ENCODE results near the gene GABRB2. TPM values are rescaled to one million over a fixed set of nuclear protein-coding genes. Genes with fewer than 3 reads are reported as not detected.

The GABRB2 gene
- total and polyA plus RNA-seq, 2 of the 13 experiments (the other 11 are each of a cell fraction or from before 2014, with no cell fraction given), result 0.01 TPM; not detected in 1

DNA sequence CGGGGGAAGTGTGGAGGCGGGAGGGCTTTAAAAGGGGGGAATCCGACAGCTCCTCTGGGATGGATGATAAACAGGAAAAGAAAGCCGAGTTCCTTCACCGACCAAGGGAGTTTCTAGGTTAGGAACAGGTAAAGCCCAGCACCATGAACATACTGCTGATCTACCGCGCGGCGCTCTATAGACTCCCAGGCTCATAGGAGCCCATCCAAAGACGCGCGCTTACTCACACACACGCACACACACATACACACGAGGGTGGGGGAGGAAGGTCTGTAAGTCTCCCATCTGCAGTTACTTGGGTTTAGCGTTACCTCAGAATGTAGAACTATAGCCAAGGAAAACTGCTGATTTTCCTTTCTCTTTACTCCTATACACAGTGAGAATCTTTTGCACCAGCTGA lies 2.6 kb upstream of the GABRB2 start (continued):
- TF ChIP-seq ZNF263 (CRISPR knock-in tag; IDR thresholded peaks at IDR 0.05) (no peak), ELF1 (CRISPR knock-in tag; IDR thresholded peaks at IDR 0.05) (no peak), ZNF790 (CRISPR knock-in tag; IDR thresholded peaks at IDR 0.05; ENCODE audit: borderline replicate concordance) (no peak), GLI4 (CRISPR knock-in tag; IDR thresholded peaks at IDR 0.05; ENCODE audit: borderline replicate concordance) (no peak), ZNF205 (CRISPR knock-in tag; IDR thresholded peaks at IDR 0.05) (no peak), HDAC1 (CRISPR knock-in tag; IDR thresholded peaks at IDR 0.05) (no peak), RFXAP (CRISPR knock-in tag; IDR thresholded peaks at IDR 0.05; ENCODE audit: borderline replicate concordance) (no peak), ZNF10 (CRISPR knock-in tag; IDR thresholded peaks at IDR 0.05; ENCODE audit: borderline replicate concordance, low read depth) (no peak), KLF9 (CRISPR knock-in tag; IDR thresholded peaks at IDR 0.05; ENCODE audit: low read depth) (no peak)

DNA sequence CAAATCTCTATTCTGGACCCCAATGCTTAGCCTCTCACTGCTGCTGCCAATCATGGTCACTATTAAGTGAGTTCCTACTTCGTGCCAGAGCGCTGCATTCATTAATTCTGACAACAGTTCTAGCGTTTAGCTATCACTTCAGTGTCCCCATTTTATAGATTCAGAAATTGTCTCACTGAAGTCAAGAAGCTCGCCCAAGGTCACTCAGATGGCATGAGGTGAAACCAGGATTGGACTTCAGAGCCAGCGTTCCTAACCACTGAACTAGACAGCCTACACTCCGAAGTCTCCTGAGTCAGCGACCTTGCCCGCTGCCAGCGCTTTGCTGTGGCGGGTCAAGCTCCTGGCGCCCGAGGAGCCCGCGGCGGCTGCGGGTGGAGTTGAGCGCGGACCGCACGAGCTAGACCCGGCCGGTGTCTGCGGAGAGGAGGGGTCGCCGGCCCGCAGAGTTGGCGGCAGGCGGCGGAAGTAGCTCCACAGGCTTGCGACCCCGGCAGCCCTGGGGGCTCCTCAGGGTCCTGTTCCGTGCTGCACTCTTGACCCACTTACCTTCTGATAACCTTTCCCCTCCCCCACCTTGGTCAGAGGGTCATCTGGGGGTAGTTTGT lies 2.1 kb upstream of the GABRB2 start:
- Histone ChIP-seq H3K9ac (ENCODE audit: insufficient read depth, low read depth, low read length) (no peak overlapping the region), H3K4me2 (ENCODE audit: low read depth, low read length) (no peak overlapping the region), H4K20me1 (ENCODE audit: insufficient read depth, low read length) (no peaks in the 10 kb centered on the region), H3K27ac (ENCODE audit: extremely low read length, insufficient read depth, low read length) (no peak overlapping the region), H3K4me1 (ENCODE audit: insufficient read depth, low read length) (no peaks in the 10 kb centered on the region), H3K79me2 (ENCODE audit: insufficient read depth, low read length) (no peaks in the 10 kb centered on the region), H3K27me3 (ENCODE audit: control insufficient read depth in 1 of 2, insufficient read depth in 2 of 2, low read length in 2 of 2) (peaks cover 0 to 27% of the 10 kb centered on the region in 2 experiments; a peak in 3 of 5 replicates), H3K4me3 (replicated peaks in 1 of 3; ENCODE audit: insufficient read depth in 1 of 3, low read depth in 2 of 3, low read length in 3 of 3) (no peak overlapping the region), H3K36me3 (replicated peaks in 1 of 2; ENCODE audit: control insufficient read depth in 1 of 2, insufficient read depth in 2 of 2, low read length in 2 of 2) (no peaks in the 10 kb centered on the region), H2AFZ (ENCODE audit: low read length) (no peak overlapping the region), H3K9me3 (ENCODE audit: low read length) (no peaks in the 10 kb centered on the region)
- no peak for FAIRE-seq
- in situ Hi-C loops (cut with HindIII; ENCODE audit: extremely low pct_ligation_motif_present, low pct_unique_long_range_greater_than_20kb) (loop anchor here (25.0 kb wide), 1 partner anchor 1864 kb away; no protein-coding TSS in a partner anchor), intact Hi-C loops (cut with micrococcal nuclease; ENCODE audit: unreplicated experiment) (loop anchor here (10.0 kb wide), 1 partner anchor 376 kb away; no protein-coding TSS in a partner anchor)
- no peak for DNase-seq (ENCODE audit: low spot score)
- no TSS peak for BruUV-seq (replicated peaks)
- TF ChIP-seq RBM39 (IDR thresholded peaks at IDR 0.05; ENCODE audit: low read depth, low read length, poor library complexity, severe bottlenecking) (no peak), MIER3 (CRISPR knock-in tag; IDR thresholded peaks at IDR 0.05; ENCODE audit: borderline replicate concordance) (no peak), ETV5 (CRISPR knock-in tag; IDR thresholded peaks at IDR 0.05; ENCODE audit: borderline replicate concordance) (no peak), MZF1 (CRISPR knock-in tag; IDR thresholded peaks at IDR 0.05; ENCODE audit: borderline replicate concordance) (no peak)
- TF ChIP-seq, protein P1, sequence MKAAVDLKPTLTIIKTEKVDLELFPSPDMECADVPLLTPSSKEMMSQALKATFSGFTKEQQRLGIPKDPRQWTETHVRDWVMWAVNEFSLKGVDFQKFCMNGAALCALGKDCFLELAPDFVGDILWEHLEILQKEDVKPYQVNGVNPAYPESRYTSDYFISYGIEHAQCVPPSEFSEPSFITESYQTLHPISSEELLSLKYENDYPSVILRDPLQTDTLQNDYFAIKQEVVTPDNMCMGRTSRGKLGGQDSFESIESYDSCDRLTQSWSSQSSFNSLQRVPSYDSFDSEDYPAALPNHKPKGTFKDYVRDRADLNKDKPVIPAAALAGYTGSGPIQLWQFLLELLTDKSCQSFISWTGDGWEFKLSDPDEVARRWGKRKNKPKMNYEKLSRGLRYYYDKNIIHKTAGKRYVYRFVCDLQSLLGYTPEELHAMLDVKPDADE (CRISPR knock-in tag; IDR thresholded peaks at IDR 0.05), result no peak
- TF ChIP-seq, protein P2, sequence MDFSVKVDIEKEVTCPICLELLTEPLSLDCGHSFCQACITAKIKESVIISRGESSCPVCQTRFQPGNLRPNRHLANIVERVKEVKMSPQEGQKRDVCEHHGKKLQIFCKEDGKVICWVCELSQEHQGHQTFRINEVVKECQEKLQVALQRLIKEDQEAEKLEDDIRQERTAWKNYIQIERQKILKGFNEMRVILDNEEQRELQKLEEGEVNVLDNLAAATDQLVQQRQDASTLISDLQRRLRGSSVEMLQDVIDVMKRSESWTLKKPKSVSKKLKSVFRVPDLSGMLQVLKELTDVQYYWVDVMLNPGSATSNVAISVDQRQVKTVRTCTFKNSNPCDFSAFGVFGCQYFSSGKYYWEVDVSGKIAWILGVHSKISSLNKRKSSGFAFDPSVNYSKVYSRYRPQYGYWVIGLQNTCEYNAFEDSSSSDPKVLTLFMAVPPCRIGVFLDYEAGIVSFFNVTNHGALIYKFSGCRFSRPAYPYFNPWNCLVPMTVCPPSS (IDR thresholded peaks at IDR 0.05), result no peak
- ATAC-seq, result no peak
- 44% methylated on average over 16 of the region's 32 CpGs for WGBS (ENCODE audit: low lambda C conversion rate)
- POLR2A ChIA-PET, result no interaction called here
- CTCF ChIA-PET (ENCODE audit: low intra/inter-chr PET ratio, low total read pairs), result no interaction called here
